Lower lobe of right lung (tissue), 2 donors: ENCODE results near the gene NFIA. TPM values are rescaled to one million over a fixed set of nuclear protein-coding genes. Genes with fewer than 3 reads are reported as not detected.

Experiments used
- ATAC-seq, 2 donors: fragments of 200-7000 bp; cut with Tn5 transposase; one replicate each; pipeline ENCODE4 v1.9.1; 2020 to 2022; ENCODE audit warnings: mild to moderate bottlenecking in 2 of 2, moderate library complexity in 2 of 2
- DNase-seq: peaks from one replicate; pipeline ENCODE4 v3.0.0-alpha.2; 2020
- H3K27ac ChIP-seq: fragments of 200-600 bp; one replicate; pipeline ENCODE4 v1.8.0; 2022
- H3K27me3 ChIP-seq: fragments of 200-600 bp; one replicate; pipeline ENCODE4 v1.8.0; 2022; ENCODE audit warnings: low read depth
- H3K36me3 ChIP-seq: fragments of 200-600 bp; one replicate; pipeline ENCODE4 v1.8.0; 2022; ENCODE audit warnings: mild to moderate bottlenecking
- H3K4me1 ChIP-seq: fragments of 200-600 bp; one replicate; pipeline ENCODE4 v1.8.0; 2022
- H3K4me3 ChIP-seq: fragments of 200-600 bp; one replicate; pipeline ENCODE4 v1.8.0; 2022; ENCODE audit warnings: mild to moderate bottlenecking
- H3K9me3 ChIP-seq: fragments of 200-600 bp; one replicate; pipeline ENCODE4 v1.8.0; 2022
- intact Hi-C: fragments of 100-400 bp; cut with DNase I; formaldehyde crosslinking; loops from one replicate; pipeline ENCODE4 v1.11.0; 2022
- total RNA-seq: library from RNA; stranded (reverse); fragmentation: NEBNext Ultra II Directional; extraction: Animal tissue kit (Norgen Biotek cat#: 25700); gene quantifications from one replicate; pipeline ENCODE4 v1.2.1, GENCODE V29; 2021
- TF ChIP-seq, protein P1 (sequence below): fragments of 200-600 bp; IDR thresholded peaks from one replicate; pipeline ENCODE4 v1.8.0; 2022; ENCODE audit warnings: antibody characterized with exemption, mild to moderate bottlenecking
- donor health status: DM: no; HTN: yes; CAD: no; lungs with severe emphysema.

Gene NFIA
- total RNA-seq, 1 donor from 2014 or later, result 70.0 TPM

DNA sequence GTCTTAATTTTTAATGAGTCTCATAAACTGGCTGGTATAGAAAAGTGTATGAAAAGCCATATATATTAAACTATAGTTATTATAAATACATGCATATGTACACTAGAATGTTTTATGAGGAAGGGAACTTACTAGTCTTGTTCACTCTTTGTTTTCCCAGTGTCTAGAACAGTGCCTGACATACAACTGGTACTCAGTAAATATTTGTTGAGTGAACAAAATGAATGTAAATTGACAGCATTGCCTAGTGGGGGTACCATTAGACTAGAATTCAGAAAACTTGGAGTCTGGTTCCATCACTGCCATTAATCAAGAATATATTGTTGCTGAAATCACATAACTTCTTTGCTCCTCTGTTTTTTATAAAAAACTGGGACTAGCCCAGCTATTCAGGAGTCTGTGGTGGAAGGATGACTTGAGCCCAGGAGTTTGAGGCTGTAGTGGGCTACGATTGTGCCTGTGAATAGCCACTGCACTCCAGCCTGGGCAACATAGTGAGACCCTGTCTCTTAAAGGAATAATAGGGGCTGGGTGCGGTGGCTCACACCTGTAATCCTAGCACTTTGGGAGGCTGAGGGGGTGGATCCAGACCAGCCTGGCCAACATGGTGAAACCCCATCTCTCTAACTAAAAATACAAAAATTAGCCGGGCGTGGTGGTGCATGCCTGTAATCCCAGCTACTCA is 51.1 kb downstream of the NFIA start:
- Histone ChIP-seq H3K27ac (no peak overlapping the region), H3K4me3 (no peak overlapping the region), H3K9me3 (no peaks in the 10 kb centered on the region), H3K36me3 (no peaks in the 10 kb centered on the region), H3K27me3 (no peaks in the 10 kb centered on the region), H3K4me1 (peaks cover 25% of the 10 kb centered on the region)
- DNase-seq (no peak), ATAC-seq (no peak)
- intact Hi-C loops, result no loop called here
- TF ChIP-seq, protein P1, sequence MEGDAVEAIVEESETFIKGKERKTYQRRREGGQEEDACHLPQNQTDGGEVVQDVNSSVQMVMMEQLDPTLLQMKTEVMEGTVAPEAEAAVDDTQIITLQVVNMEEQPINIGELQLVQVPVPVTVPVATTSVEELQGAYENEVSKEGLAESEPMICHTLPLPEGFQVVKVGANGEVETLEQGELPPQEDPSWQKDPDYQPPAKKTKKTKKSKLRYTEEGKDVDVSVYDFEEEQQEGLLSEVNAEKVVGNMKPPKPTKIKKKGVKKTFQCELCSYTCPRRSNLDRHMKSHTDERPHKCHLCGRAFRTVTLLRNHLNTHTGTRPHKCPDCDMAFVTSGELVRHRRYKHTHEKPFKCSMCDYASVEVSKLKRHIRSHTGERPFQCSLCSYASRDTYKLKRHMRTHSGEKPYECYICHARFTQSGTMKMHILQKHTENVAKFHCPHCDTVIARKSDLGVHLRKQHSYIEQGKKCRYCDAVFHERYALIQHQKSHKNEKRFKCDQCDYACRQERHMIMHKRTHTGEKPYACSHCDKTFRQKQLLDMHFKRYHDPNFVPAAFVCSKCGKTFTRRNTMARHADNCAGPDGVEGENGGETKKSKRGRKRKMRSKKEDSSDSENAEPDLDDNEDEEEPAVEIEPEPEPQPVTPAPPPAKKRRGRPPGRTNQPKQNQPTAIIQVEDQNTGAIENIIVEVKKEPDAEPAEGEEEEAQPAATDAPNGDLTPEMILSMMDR, result no peak

DNA sequence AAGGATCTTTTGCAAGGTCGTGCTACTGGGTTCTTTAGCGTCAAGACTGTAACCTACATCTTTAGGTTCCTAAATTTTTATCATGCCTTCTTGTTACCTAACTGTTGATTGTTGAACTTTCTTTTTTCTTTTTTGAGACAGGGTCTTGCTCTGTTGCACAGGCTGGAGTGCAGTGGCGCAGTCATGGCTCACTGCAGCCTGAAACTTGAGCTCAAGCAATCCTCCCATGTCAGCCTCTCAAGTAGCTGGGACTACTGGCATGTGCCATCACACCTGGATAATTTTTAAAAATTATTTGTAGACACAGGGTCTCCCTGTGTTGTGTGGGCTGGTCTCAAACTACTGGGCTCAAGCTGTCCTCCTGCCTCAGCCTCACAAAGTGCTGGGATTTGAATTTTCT is 52.9 kb downstream of the NFIA start:
- H3K27me3 ChIP-seq, result no peaks in the 10 kb centered on the region
- no peaks in the 10 kb centered on the region for H3K9me3 ChIP-seq
- H3K4me3 ChIP-seq, result no peak overlapping the region
- DNase-seq, result no peak
- TF ChIP-seq, protein P1, result no peak
- H3K27ac ChIP-seq, result no peak overlapping the region
- H3K4me1 ChIP-seq, result peaks cover 37% of the 10 kb centered on the region
- ATAC-seq, result no peak
- intact Hi-C loops, result no loop called here
- H3K36me3 ChIP-seq, result no peaks in the 10 kb centered on the region

- Histone ChIP-seq H3K4me3 (no peak overlapping the region), H3K9me3 (no peaks in the 10 kb centered on the region), H3K27me3 (no peaks in the 10 kb centered on the region), H3K36me3 (no peaks in the 10 kb centered on the region), H3K27ac (no peak overlapping the region), H3K4me1 (peaks cover 45% of the 10 kb centered on the region)
- no peak for DNase-seq
- intact Hi-C loops, result no loop called here
- no peak for ATAC-seq
- TF ChIP-seq, protein P1, result no peak
These were observed 55.9 kb downstream of the NFIA start for GRCh38 chr1:61138305-61138704.

- Histone ChIP-seq H3K4me3 (no peak overlapping the region), H3K27ac (no peak overlapping the region), H3K4me1 (peaks cover 49% of the 10 kb centered on the region), H3K36me3 (no peaks in the 10 kb centered on the region), H3K9me3 (no peaks in the 10 kb centered on the region), H3K27me3 (no peaks in the 10 kb centered on the region)
- ATAC-seq, result peak; percentile 42 to 69
- TF ChIP-seq, protein P1, result no peak
- intact Hi-C loops, result no loop called here
- no peak for DNase-seq
These were observed 56.8 kb downstream of the NFIA start for GRCh38 chr1:61138921-61139774.

DNA sequence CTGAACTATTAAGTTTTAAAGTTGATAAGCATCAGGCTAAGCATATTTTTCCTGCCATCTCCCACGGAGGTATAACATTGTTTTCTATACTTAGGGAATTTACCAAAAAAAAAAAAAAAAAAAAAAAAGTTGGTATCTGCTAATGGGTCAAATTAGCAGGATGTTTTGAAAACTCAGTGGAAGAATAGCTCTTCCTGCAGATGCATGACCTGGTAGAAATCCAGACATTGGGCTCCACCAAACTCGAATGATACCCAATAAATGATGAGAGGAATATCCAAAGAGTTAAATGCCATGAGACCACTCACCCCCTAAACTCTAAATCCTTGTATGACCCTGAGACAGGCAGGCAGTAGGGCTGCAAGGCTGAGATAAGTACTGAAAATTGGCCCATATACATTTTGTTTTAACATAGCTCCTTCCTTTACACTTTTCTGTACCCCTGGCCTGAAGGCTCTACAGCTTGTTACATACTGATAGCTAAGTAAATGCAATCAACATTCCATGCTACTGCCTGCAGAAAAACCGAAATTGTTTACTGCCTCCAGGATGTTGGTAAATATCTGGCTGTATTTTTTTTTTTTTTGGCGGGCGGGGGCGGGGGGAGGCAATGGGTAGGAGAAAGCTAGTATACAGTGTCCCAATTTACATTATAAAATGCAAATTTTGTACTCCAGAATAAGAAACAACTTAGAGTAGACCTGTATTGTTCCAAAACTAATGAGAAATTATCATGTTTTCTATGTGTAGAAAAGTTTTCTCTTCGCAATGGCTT is 57.6 kb downstream of the NFIA start:
- TF ChIP-seq, protein P1, result no peak
- no peak overlapping the region for H3K27ac ChIP-seq
- peaks cover 51% of the 10 kb centered on the region for H3K4me1 ChIP-seq

More for the DNA sequence above, 57.6 kb downstream of the NFIA start:
- Histone ChIP-seq H3K9me3 (no peaks in the 10 kb centered on the region), H3K27me3 (no peaks in the 10 kb centered on the region), H3K4me3 (no peak overlapping the region), H3K36me3 (no peaks in the 10 kb centered on the region)
- ATAC-seq (no peak), DNase-seq (no peak)
- intact Hi-C loops, result no loop called here
